Heart right ventricle (tissue), 16 donors: ENCODE measurements around the gene GPR12. TPM values are rescaled to one million over a fixed set of nuclear protein-coding genes. Genes with fewer than 3 reads are reported as not detected.

Experiments used
- ATAC-seq, 8 donors: fragments of 200-7000 bp; cut with Tn5 transposase; one replicate each; pipeline ENCODE4 v1.9.1; 2020; ENCODE audit warnings: mild to moderate bottlenecking in 8 of 8, moderate library complexity in 8 of 8, moderate number of reproducible peaks in 1 of 8
- DNase-seq, 2 donors: peaks; one replicate each; pipeline ENCODE4 v3.0.0-alpha.2; 2020
- H3K27ac ChIP-seq, 10 donors: fragments of 200-600 bp; sonication (generic) in 2 of 10; one replicate each; pipeline versions ENCODE4 v1.5.0 to v1.8.0; 2020 to 2022; ENCODE audit warnings: mild to moderate bottlenecking in 3 of 10
- H3K27me3 ChIP-seq, 7 donors: fragments of 200-600 bp; one replicate each; pipeline ENCODE4 v1.8.0; 2021 to 2022; ENCODE audit warnings: mild to moderate bottlenecking in 2 of 7
- H3K36me3 ChIP-seq, 9 donors: fragments of 200-600 bp; sonication (generic) in 1 of 9; one replicate each; pipeline versions ENCODE4 v1.5.0 to v1.8.0; 2020 to 2022; ENCODE audit warnings: mild to moderate bottlenecking in 2 of 9
- H3K4me1 ChIP-seq, 9 donors: fragments of 200-600 bp; sonication (generic) in 1 of 9; one replicate each; pipeline versions ENCODE4 v1.5.0 to v1.8.0; 2020 to 2022; ENCODE audit warnings: mild to moderate bottlenecking in 4 of 9
- H3K4me3 ChIP-seq, 10 donors: fragments of 200-600 bp; sonication (generic) in 2 of 10; one replicate each; pipeline versions ENCODE4 v1.5.0 to v1.8.0; 2020 to 2022; ENCODE audit warnings: mild to moderate bottlenecking in 7 of 10, moderate library complexity in 2 of 10
- H3K9me3 ChIP-seq, 11 donors: fragments of 200-600 bp in 10 of 11; sonication (generic) in 2 of 11; one replicate each; pipeline versions ENCODE4 v1.5.0 to v1.8.0; 2013 to 2022; ENCODE audit warnings: mild to moderate bottlenecking in 2 of 11, control low read depth in 1 of 11, moderate library complexity in 1 of 11
- WGBS, 2 donors: extraction: QIAGEN DNeasy Blood & Tissue Kit; methylation state at CpG; one replicate each; pipeline ENCODE4 v1.1.7; 2013; ENCODE audit warnings: inconsistent platforms in 1 of 2; 5-methylcytosine and 5-hydroxymethylcytosine counted together
- intact Hi-C, 10 donors: fragments of 100-400 bp; cut with DNase I; formaldehyde crosslinking; loops; one replicate each; pipeline versions ENCODE4 v1.11.1 to v1.14.2; 2022
- polyA plus RNA-seq, 2 donors: library from polyadenylated mRNA; stranded (reverse); fragments of 200-250 nt; gene quantifications; one replicate each; pipeline ENCODE4 v1.2.3, GENCODE V29; 2013
- total RNA-seq, 10 donors: library from RNA; stranded (reverse); fragmentation: NEBNext Ultra II Directional in 3 of 10; extraction: Animal tissue kit (Norgen Biotek cat#: 25700) in 3 of 10; gene quantifications; one replicate each; pipeline versions ENCODE4 v1.2.1 to v1.2.4, GENCODE V29; 2021 to 2023
- TF ChIP-seq, protein P1 (sequence below), 9 donors: fragments of 200-600 bp; sonication (generic) in 2 of 9; IDR thresholded peaks; one replicate each; pipeline versions ENCODE4 v1.5.0 to v1.8.0; 2021 to 2022; ENCODE audit warnings: antibody characterized with exemption in 9 of 9, mild to moderate bottlenecking in 5 of 9, moderate library complexity in 1 of 9
- donor health status: Arrhythmogenic right ventricular cardiomyopathy.
- donor health status: ischemic (EF 13 %, LVEDD 7.1; RV severe dilation, severe dysfunction).
- donor health status: healthy with polysubstance abuse.
- donor health status: DM: no; HTN: yes; CAD: no.
- donor health status: DM: no; HTN: no; CAD: no.
- donor health status: ischemic (EF 25% LVEDD 6.9; RV normal size, moderate dysfunction).
- donor health status: ischemic (EF 25% LVEDD 5.7; RV mildly dilated, moderate dysfunction).
- donor health status: healthy.
- donor health status: DM: yes; HTN: yes; CAD: no.
- donor health status: Ischemic cardiomyopathy.
- donor health status: ischemic (EF 35%, LVEDD 5.7; RV mildly dilated, moderate dysfunction).
- donor health status: nonischemic (EF 11% LVEDD 7.7; RV severe dilation, severe dysfunction).
- donor health status: DM: yes; HTN: yes; CAD: no.
- donor health status: PGD.
- donor health status: ischemic (EF 29% LVEDD 5.4; RV normal size, mild dysfunction).
- donor health status: nonischemic (EF 23%, LVEDD 6.1; RV moderate dilation, normal function).

Gene GPR12
- total and polyA plus RNA-seq, 12 donors: 0.04 to 0.22 (median 0.09) TPM; not detected in 4

DNA sequence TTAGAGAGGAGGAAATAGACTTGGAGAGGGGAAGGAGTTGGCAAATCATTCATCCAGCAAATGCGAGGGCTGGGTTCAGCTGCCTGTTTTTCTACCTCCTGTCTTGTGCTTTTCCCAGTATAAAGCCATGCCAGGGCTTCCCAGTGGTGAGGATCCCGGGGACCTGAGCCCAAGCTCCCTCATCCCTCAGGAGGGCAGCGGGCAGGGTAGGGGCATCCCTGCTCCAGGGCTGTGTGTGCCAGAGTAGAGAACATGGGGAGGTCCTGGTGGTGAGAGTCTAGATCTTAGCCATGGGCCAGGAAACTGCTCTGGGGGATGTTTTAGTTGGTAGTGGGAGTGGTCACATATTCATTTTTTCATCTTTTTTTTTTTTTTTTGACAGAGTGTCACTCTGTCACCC, 43.6 kb downstream of the GPR12 start:
- H3K4me3 ChIP-seq: no peak overlapping the region
- WGBS, 2 donors: 81 to 82% methylated on average over 3 of the region's 3 CpGs
- no peaks in the 10 kb centered on the region for H3K4me1 ChIP-seq
- intact Hi-C loops: no loop called here
- ATAC-seq (no peak), DNase-seq (no peak)
- peaks cover 0 to 9% (median 2%) of the 10 kb centered on the region in 7 donors for H3K27me3 ChIP-seq
- no peaks in the 10 kb centered on the region for H3K36me3 ChIP-seq
- H3K9me3 ChIP-seq: peaks cover 0 to 9% (median 0%) of the 10 kb centered on the region in 11 donors
- TF ChIP-seq, protein P1, sequence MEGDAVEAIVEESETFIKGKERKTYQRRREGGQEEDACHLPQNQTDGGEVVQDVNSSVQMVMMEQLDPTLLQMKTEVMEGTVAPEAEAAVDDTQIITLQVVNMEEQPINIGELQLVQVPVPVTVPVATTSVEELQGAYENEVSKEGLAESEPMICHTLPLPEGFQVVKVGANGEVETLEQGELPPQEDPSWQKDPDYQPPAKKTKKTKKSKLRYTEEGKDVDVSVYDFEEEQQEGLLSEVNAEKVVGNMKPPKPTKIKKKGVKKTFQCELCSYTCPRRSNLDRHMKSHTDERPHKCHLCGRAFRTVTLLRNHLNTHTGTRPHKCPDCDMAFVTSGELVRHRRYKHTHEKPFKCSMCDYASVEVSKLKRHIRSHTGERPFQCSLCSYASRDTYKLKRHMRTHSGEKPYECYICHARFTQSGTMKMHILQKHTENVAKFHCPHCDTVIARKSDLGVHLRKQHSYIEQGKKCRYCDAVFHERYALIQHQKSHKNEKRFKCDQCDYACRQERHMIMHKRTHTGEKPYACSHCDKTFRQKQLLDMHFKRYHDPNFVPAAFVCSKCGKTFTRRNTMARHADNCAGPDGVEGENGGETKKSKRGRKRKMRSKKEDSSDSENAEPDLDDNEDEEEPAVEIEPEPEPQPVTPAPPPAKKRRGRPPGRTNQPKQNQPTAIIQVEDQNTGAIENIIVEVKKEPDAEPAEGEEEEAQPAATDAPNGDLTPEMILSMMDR (IDR thresholded peaks at IDR 0.05): no peak
- no peak overlapping the region for H3K27ac ChIP-seq

DNA sequence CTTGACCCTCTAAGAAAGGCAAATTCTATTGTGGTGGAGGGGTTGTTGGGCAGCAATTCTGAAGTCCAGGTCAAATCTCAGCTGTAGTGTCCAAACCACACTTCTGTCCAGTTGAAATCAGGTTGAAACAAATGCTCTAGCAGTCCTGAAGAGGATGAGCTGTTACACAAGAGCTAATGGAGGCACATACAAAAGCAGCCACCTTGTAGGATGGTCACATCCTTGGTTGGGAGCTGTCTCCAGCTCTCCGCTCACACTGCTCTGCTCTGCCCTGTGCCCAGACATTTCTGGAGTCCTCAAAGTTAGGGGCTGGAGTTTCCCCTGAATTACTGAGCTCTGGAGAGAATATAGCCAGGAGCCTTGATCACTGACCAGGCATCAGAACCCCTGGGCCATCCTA, 47.2 kb downstream of the GPR12 start:
- TF ChIP-seq, protein P1 (IDR thresholded peaks at IDR 0.05): no peak
- intact Hi-C loops: no loop called here

DNA sequence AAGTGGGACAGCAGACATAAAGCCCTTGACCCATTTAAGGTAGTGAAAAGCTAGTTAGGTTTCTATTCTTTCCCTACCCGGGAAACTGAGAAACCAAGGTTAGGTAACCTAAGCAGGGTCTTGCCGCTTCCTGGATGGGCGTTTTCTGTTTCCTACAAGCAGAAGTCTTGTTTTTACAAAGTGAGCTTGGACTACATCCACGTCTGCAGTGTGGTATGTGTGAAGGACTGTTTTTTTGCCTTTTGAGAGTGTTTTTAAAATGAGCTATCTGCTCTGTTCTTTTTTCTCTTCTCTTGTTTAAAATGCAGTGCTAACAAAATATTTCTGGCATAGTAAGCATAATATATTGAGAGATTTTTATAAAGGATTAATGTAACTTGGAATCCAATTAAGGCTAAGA, 49.4 kb downstream of the GPR12 start:
- TF ChIP-seq, protein P1 (IDR thresholded peaks at IDR 0.05): no peak
- intact Hi-C loops: no loop called here
- DNase-seq: no peak
- H3K36me3 ChIP-seq: no peaks in the 10 kb centered on the region
- ATAC-seq: no peak
- peaks cover 0 to 30% (median 6%) of the 10 kb centered on the region in 7 donors for H3K27me3 ChIP-seq
- no peak overlapping the region for H3K4me3 ChIP-seq
- 49 to 50% methylated on average over 4 of the region's 4 CpGs for WGBS, 2 donors
- H3K9me3 ChIP-seq: peaks cover 0 to 11% (median 0%) of the 10 kb centered on the region in 11 donors
- no peaks in the 10 kb centered on the region for H3K4me1 ChIP-seq
- no peak overlapping the region for H3K27ac ChIP-seq

More for the DNA sequence above, 47.2 kb downstream of the GPR12 start:
- DNase-seq: no peak
- Histone ChIP-seq H3K9me3 (peaks cover 0 to 11% (median 0%) of the 10 kb centered on the region in 11 donors), H3K36me3 (no peaks in the 10 kb centered on the region), H3K4me1 (no peaks in the 10 kb centered on the region), H3K27me3 (peaks cover 0 to 14% (median 0%) of the 10 kb centered on the region in 7 donors), H3K27ac (no peak overlapping the region), H3K4me3 (no peak overlapping the region)
- 95 to 98% methylated on average over 1 of the region's 1 CpG for WGBS, 2 donors
- no peak for ATAC-seq

DNA sequence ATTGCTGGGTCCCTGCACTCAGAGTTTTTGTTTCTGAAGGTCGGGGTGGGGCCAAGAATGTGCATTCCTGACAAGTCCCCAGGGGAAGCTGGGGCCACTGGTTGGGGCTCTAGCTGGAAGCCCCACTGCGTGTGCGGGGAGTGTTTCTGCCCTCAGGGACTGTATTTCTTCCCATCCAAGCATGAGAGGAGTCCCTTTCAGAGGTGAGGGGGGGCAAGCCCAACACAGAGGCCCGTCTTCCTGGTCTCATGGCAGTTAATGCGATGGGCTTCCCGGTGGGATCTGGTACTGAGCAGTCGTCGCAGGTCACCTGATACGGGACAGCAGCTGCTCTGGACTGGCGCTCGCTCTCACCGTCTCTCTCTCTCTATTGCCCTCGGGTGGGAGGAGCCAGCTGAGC, 50.4 kb downstream of the GPR12 start:
- Histone ChIP-seq H3K27me3 (peaks cover 0 to 33% (median 6%) of the 10 kb centered on the region in 7 donors), H3K4me1 (no peaks in the 10 kb centered on the region), H3K9me3 (peaks cover 0 to 11% (median 0%) of the 10 kb centered on the region in 11 donors), H3K4me3 (no peak overlapping the region), H3K27ac (no peak overlapping the region), H3K36me3 (no peaks in the 10 kb centered on the region)
- no peak for ATAC-seq
- intact Hi-C loops: no loop called here
- TF ChIP-seq, protein P1 (IDR thresholded peaks at IDR 0.05): no peak
- WGBS, 2 donors: 56 to 63% methylated on average over 13 of the region's 13 CpGs
- no peak for DNase-seq
